ENCODE data around the gene TPSG1. TPM values are rescaled to one million over a fixed set of nuclear protein-coding genes. Genes with fewer than 3 reads are reported as not detected.
"Not testable (repeated sequence)": the region's sequence is repeated elsewhere in the genome, so short reads cannot be mapped to it uniquely, and the experiment has no call there.

The TPSG1 gene
- total RNA-seq, 2 donors from 2014 or later, result not detected

DNA sequence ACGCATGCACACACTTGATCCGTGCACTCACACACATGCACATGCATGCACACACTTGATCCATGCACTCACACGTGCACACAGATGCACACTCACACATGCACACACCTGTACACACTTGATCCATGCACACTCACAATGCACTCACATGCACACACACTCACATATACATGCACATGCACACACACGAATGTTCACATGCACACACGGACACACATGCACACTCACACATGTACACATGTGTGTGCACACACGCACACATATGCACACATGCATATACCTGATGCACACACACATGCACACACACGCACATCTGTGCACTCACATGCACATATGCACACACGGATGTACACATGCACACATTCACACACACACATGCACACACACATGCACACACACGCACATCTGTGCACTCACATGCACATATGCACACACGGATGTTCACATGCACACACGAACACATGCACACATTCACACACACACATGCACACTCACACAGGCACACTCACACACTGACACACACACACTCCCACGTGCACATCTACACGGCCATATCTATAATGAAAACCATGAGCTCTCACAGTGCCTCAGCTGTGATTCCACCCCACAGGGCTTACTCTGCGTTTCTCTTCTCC, 23.0 kb upstream of the TPSG1 start:
- TF ChIP-seq, protein P1, sequence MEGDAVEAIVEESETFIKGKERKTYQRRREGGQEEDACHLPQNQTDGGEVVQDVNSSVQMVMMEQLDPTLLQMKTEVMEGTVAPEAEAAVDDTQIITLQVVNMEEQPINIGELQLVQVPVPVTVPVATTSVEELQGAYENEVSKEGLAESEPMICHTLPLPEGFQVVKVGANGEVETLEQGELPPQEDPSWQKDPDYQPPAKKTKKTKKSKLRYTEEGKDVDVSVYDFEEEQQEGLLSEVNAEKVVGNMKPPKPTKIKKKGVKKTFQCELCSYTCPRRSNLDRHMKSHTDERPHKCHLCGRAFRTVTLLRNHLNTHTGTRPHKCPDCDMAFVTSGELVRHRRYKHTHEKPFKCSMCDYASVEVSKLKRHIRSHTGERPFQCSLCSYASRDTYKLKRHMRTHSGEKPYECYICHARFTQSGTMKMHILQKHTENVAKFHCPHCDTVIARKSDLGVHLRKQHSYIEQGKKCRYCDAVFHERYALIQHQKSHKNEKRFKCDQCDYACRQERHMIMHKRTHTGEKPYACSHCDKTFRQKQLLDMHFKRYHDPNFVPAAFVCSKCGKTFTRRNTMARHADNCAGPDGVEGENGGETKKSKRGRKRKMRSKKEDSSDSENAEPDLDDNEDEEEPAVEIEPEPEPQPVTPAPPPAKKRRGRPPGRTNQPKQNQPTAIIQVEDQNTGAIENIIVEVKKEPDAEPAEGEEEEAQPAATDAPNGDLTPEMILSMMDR (IDR thresholded peaks at IDR 0.05), result peak in 1 of 7 experiments; percentile 9
- WGBS, 2 donors, result 56 to 64% methylated on average over 14 of the region's 14 CpGs
- H3K36me3 ChIP-seq (replicated peaks in 1 of 2; ENCODE audit: insufficient read depth in 1 of 2, low read depth in 2 of 2); H3K4me1 ChIP-seq; H3K27ac ChIP-seq; H3K9me3 ChIP-seq; H3K27me3 ChIP-seq; intact Hi-C loops (cut with DNase I); DNase-seq; ATAC-seq; H3K4me3 ChIP-seq: not testable (repeated sequence)

DNA sequence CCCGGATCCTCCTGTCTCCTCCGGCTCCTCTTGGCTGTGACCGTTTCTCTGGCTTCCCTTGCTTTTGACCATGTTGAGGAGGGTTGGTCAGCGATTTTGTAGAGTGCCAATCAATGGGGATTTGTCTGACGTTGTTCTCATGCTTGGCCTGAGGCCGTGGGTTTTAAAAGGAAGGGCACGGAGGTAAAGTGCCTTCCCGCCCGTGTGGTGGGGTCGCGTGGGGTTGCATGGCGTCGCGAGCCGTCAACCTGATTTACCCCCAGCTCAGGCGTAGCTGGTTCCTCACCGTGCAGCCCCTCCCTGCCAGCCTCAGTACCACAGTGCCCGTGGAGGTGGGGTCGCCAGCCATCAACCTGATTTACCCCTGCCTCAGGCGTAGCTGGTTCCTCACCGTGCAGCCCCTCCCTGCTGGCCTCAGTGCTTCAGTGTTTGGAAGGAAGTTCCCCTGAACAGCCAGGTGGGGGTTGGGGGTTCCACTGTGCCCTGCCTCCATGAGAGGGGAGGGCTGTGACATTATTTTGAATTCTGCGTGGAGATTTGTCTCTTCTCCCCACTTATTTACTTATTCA, 20.5 kb upstream of the TPSG1 start:
- no peak for ATAC-seq
- intact Hi-C loops (cut with DNase I), result no loop called here

DNA sequence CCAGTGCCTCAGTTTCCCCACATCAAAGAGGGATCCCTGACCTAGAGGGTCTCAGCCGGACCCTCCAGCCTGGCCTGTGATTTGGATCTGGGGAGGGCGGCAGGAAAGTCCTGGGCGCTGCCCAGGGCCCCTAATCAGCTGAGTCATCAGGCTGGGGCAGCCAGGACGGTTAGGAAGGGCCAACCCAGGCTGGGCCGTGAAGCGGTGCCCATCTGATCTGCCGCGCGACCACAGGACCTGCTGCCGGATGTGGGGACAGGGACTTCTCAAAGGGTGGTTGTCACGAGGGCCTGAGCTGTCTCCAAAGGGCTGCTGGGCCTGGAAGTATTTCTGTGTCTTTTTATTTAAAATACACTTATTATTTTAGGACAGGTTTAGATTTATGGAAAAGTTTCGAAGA, 19.8 kb upstream of the TPSG1 start:
- H3K4me3 ChIP-seq, result no peak overlapping the region
- no peaks in the 10 kb centered on the region for H3K27me3 ChIP-seq
- ATAC-seq (no peak), DNase-seq (peak in 1 of 4 donors; percentile 13)
- no peaks in the 10 kb centered on the region for H3K9me3 ChIP-seq
- H3K4me1 ChIP-seq, result peaks cover 9% of the 10 kb centered on the region
- no peak overlapping the region for H3K27ac ChIP-seq
- no peak for TF ChIP-seq POLR2A (IDR thresholded peaks at IDR 0.05)
- TF ChIP-seq, protein P1 (IDR thresholded peaks at IDR 0.05), result no peak
- intact Hi-C loops (cut with DNase I), result no loop called here
- WGBS, 2 donors, result 54 to 86% methylated on average over 3 to 12 of the region's 12 CpGs
- no peaks in the 10 kb centered on the region for H3K36me3 ChIP-seq (replicated peaks in 1 of 2; ENCODE audit: insufficient read depth in 1 of 2, low read depth in 2 of 2)

More for the DNA sequence above, 20.5 kb upstream of the TPSG1 start:
- DNase-seq, result no peak
- TF ChIP-seq POLR2A (IDR thresholded peaks at IDR 0.05), result no peak
- Histone ChIP-seq H3K27ac (no peak overlapping the region), H3K4me3 (no peak overlapping the region), H3K27me3 (no peaks in the 10 kb centered on the region), H3K4me1 (peaks cover 9% of the 10 kb centered on the region), H3K9me3 (no peaks in the 10 kb centered on the region), H3K36me3 (replicated peaks in 1 of 2; ENCODE audit: insufficient read depth in 1 of 2, low read depth in 2 of 2) (no peaks in the 10 kb centered on the region)
- 46 to 64% methylated on average over 21 to 22 of the region's 22 CpGs for WGBS, 2 donors

DNA sequence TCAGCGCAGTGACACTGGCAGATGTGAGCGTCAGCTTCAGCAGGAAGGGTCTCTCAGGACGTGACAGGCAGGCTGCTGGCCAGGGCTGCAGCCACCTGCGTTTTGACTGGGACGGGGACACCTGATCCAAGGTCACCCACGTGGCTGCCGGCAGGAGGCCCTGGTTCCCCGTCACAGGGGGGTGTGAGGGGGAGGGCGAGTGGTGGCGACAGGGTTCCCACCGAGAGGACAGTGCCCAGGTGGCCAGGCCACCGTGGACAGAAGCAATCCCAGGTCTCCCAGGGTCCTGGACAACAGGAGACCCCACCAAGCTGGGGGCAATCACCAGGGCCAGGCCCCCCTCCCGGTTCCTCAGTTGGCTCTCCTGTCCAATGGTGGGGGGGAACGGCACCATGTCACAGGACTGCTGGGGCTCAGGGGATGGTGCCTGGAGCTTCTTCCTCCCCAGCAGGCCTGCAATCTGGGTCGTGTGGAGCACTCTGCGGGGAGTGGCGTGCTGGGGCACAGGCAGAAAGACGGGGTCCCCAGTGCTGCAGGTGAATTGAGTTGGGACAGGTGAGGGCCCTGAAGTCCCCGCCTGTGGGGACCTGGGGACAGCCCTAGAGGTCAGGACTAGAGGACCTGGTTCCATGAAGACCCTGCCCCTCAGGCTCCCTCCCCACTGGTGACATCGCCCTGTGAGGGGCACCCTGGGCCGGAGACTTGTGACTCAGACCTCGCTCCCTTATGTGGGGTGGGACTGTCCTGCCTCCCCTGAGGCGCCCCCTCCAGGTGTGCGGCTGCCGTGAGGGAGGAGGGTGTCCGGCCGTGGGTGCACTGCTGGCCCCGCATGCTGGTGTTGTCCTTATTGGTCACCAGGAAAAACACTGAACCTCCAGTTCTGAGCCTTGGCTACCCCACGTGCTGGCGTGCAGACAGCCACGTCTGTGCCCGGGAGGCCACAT, 19.1 kb upstream of the TPSG1 start:
- ATAC-seq; H3K4me3 ChIP-seq; DNase-seq; H3K27me3 ChIP-seq; intact Hi-C loops (cut with DNase I); H3K36me3 ChIP-seq (replicated peaks in 1 of 2; ENCODE audit: insufficient read depth in 1 of 2, low read depth in 2 of 2); H3K27ac ChIP-seq; H3K4me1 ChIP-seq; H3K9me3 ChIP-seq: not testable (repeated sequence)
- WGBS, 2 donors, result 17 to 45% methylated on average over 6 to 26 of the region's 32 CpGs

DNA sequence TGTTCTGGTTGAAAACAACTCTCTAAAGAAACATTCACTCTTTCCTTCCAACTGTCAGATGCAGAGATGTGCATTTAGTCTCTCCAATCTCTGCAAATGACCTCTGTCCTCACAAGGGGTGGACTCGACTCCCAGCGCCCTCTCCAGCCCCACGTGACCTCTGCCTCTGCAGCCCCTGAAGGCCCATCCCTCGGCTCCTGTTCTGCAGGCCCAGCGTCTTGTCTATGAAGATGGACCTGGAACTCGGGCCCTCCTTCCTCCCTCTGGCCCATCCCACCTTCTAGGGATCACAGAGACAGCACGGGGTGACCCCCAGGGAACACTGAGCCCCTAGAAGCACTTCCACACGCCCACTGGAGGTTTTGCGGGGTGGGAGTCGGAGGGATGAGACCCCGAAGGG, 18.3 kb upstream of the TPSG1 start:
- H3K27ac ChIP-seq; H3K36me3 ChIP-seq (replicated peaks in 1 of 2; ENCODE audit: insufficient read depth in 1 of 2, low read depth in 2 of 2); ATAC-seq; intact Hi-C loops (cut with DNase I); H3K9me3 ChIP-seq; H3K4me1 ChIP-seq; DNase-seq; H3K4me3 ChIP-seq; H3K27me3 ChIP-seq: not testable (repeated sequence)
- 27 to 52% methylated on average over 4 to 5 of the region's 11 CpGs for WGBS, 2 donors

DNA sequence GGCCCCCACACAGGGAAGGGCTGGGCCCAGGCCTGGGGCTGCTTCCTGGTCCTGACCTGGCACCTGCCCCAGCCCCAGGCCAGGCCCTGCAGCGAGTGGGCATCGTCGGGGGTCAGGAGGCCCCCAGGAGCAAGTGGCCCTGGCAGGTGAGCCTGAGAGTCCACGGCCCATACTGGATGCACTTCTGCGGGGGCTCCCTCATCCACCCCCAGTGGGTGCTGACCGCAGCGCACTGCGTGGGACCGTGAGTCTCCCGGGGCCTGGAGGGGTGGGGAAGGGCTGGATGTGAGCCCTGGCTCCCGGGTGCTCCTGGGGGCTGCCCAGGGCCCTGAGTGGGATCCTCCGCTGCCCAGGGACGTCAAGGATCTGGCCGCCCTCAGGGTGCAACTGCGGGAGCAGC, 16.0 kb upstream of the TPSG1 start:
- H3K27me3 ChIP-seq; H3K9me3 ChIP-seq; H3K4me3 ChIP-seq; H3K27ac ChIP-seq; H3K4me1 ChIP-seq; H3K36me3 ChIP-seq (replicated peaks in 1 of 2; ENCODE audit: insufficient read depth in 1 of 2, low read depth in 2 of 2); ATAC-seq; DNase-seq; intact Hi-C loops (cut with DNase I): not testable (repeated sequence)
- no CpG with 5 or more reads among the region's 15 CpGs for WGBS, 2 donors

DNA sequence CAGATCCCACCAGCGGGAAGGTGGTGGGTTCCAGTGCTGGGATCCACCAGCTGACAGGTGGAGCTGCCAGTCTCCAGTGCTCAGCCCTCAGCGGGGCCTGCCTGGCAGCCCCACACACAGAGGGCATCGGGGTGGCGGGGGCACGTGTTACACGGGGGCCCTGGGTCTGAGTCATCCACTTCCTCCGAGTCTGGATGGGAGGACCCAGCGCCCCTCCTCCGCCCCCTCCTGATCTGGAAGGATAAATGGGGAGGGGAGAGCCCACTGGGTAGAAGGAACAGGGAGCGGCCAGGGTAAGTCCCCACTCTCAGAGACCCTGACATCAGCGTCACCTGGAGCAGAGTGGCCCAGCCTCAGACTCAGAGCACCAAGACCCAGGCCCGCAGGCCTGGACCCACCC, 15.4 kb upstream of the TPSG1 start, which contains the start of gene TPSAB1:
Gene TPSAB1, plus strand, starts transcription at position 270 of the 400 bp plus-strand sequence. CDS start 234 bp downstream, outside the sequence.
- H3K27me3 ChIP-seq; ATAC-seq; H3K27ac ChIP-seq; H3K4me1 ChIP-seq; DNase-seq; H3K9me3 ChIP-seq; H3K4me3 ChIP-seq; intact Hi-C loops (cut with DNase I); H3K36me3 ChIP-seq (replicated peaks in 1 of 2; ENCODE audit: insufficient read depth in 1 of 2, low read depth in 2 of 2): not testable (repeated sequence)
- 17% methylated on average over 1 of the region's 12 CpGs; no CpG with 5 or more reads in 1 of the 2 donors for WGBS, 2 donors

DNA sequence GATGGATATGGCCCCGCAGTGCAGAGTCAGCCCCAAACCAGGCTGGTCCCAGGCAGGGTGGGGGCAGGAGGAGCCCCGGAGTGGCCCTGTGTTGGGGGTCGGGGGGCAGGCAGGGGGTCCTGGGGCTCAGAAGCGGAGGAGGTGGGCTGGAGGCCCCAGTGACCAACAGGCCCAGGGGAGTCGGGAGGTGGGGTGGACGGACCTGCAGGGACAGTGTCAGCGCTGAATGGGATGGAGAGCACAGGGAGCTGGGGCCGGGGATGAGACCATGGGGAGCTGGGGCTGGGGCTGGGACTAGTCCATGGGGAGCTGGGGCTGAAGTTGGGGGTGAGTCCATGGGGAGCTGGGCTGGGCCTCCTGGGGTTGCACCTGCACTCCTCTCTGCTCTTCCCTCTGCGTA, 14.5 kb upstream of the TPSG1 start:
- H3K27me3 ChIP-seq; H3K4me1 ChIP-seq; DNase-seq; intact Hi-C loops (cut with DNase I); H3K36me3 ChIP-seq (replicated peaks in 1 of 2; ENCODE audit: insufficient read depth in 1 of 2, low read depth in 2 of 2); H3K9me3 ChIP-seq; H3K4me3 ChIP-seq; ATAC-seq; H3K27ac ChIP-seq: not testable (repeated sequence)
- 76 to 77% methylated on average over 5 to 6 of the region's 9 CpGs for WGBS, 2 donors

DNA sequence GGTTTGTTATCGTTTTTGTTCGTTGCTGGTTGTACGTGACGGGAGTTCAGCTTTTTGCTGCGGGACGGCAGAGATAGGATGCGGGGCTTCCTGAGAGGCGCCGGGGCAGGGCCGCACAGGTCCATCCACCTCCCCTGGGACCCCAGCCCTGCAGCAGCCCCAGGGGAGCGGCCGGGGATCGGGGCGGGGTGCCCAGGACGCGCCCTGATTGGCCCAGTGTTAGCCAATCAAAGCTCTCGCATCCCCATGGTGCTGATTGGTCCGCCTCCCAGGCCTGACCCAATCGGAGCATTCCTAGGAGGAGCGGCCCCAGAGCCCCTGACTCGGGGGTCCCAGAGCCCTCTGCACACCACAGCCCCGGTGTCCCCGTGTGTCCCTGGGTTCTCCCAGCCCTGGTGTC, 13.8 kb upstream of the TPSG1 start:
- intact Hi-C loops (cut with DNase I); H3K4me3 ChIP-seq; H3K36me3 ChIP-seq (replicated peaks in 1 of 2; ENCODE audit: insufficient read depth in 1 of 2, low read depth in 2 of 2); H3K9me3 ChIP-seq; ATAC-seq; DNase-seq; H3K27me3 ChIP-seq; H3K27ac ChIP-seq; H3K4me1 ChIP-seq: not testable (repeated sequence)
- 57 to 61% methylated on average over 10 to 12 of the region's 23 CpGs for WGBS, 2 donors
